ENCODE results near the gene SFXN3. TPM values are rescaled to one million over a fixed set of nuclear protein-coding genes. Genes with fewer than 3 reads are reported as not detected.

The SFXN3 gene
- total and polyA plus RNA-seq, 7 donors = 9.5 to 57.1 (median 17.5) TPM

- peaks cover 0 to 23% (median 23%) of the 10 kb centered on the region in 4 donors for H3K4me1 ChIP-seq
- 83 to 95% methylated on average over 5 of the region's 5 CpGs for WGBS, 2 donors
- intact Hi-C loops (cut with DNase I) = loop anchor here (5.0 kb wide), 1 partner anchor 37 kb away; the partner anchor contains the start of genes PDZD7 and SFXN3
- H3K27ac ChIP-seq = no peak overlapping the region
- no peak for TF ChIP-seq EP300 (IDR thresholded peaks at IDR 0.05)
- TF ChIP-seq CTCF (IDR thresholded peaks at IDR 0.05) = no peak
- TF ChIP-seq POLR2A (IDR thresholded peaks at IDR 0.05) = no peak
- TF ChIP-seq POLR2AphosphoS5 (IDR thresholded peaks at IDR 0.05) = no peak
- H3K36me3 ChIP-seq = no peaks in the 10 kb centered on the region
- DNase-seq = no peak
- no peak overlapping the region for H3K4me3 ChIP-seq
- H3K27me3 ChIP-seq = peaks cover 12 to 64% (median 51%) of the 10 kb centered on the region in 3 donors
- H3K9me3 ChIP-seq = no peaks in the 10 kb centered on the region
Measured at GRCh38 chr10:101069441-101069840, 38.4 kb downstream of the SFXN3 start.

- no peak for DNase-seq
- intact Hi-C loops (cut with DNase I) = no loop called here
- TF ChIP-seq POLR2AphosphoS5 (IDR thresholded peaks at IDR 0.05) (no peak), CTCF (IDR thresholded peaks at IDR 0.05) (no peak), EP300 (IDR thresholded peaks at IDR 0.05) (no peak), POLR2A (IDR thresholded peaks at IDR 0.05) (no peak)
- H3K4me3 ChIP-seq = no peak overlapping the region
- peaks cover 12 to 64% (median 44%) of the 10 kb centered on the region in 3 donors for H3K27me3 ChIP-seq
- no peak overlapping the region for H3K27ac ChIP-seq
- H3K36me3 ChIP-seq = no peaks in the 10 kb centered on the region
- no peaks in the 10 kb centered on the region for H3K9me3 ChIP-seq
- H3K4me1 ChIP-seq = peaks cover 0 to 23% (median 23%) of the 10 kb centered on the region in 4 donors
- WGBS, 2 donors = 31 to 71% methylated on average over 3 of the region's 3 CpGs
Measured at GRCh38 chr10:101070098-101070497, 39.1 kb downstream of the SFXN3 start.

- H3K27me3 ChIP-seq = peaks cover 12 to 64% (median 45%) of the 10 kb centered on the region in 3 donors
- intact Hi-C loops (cut with DNase I) = no loop called here
- H3K27ac ChIP-seq = no peak overlapping the region
- H3K4me1 ChIP-seq = peaks cover 0 to 15% (median 14%) of the 10 kb centered on the region in 4 donors
- no peaks in the 10 kb centered on the region for H3K36me3 ChIP-seq
- no peak overlapping the region for H3K4me3 ChIP-seq
- H3K9me3 ChIP-seq = no peaks in the 10 kb centered on the region
- no peak for TF ChIP-seq CTCF (IDR thresholded peaks at IDR 0.05)
- WGBS, 2 donors = 59 to 81% methylated on average over 6 of the region's 6 CpGs
- DNase-seq = peak; percentile 75
Measured at GRCh38 chr10:101071267-101071884, 40.3 kb downstream of the SFXN3 start.

- 79 to 88% methylated on average over 7 of the region's 7 CpGs for WGBS, 2 donors
- intact Hi-C loops (cut with DNase I) = no loop called here
- no peaks in the 10 kb centered on the region for H3K9me3 ChIP-seq
- DNase-seq = no peak
- no peak overlapping the region for H3K27ac ChIP-seq
- H3K4me1 ChIP-seq = peaks cover 0 to 9% (median 8%) of the 10 kb centered on the region in 4 donors
- H3K36me3 ChIP-seq = no peaks in the 10 kb centered on the region
- TF ChIP-seq POLR2AphosphoS5 (IDR thresholded peaks at IDR 0.05) = no peak
- TF ChIP-seq CTCF (IDR thresholded peaks at IDR 0.05) = no peak
- TF ChIP-seq POLR2A (IDR thresholded peaks at IDR 0.05) = no peak
- no peak for TF ChIP-seq EP300 (IDR thresholded peaks at IDR 0.05)
- no peak overlapping the region for H3K4me3 ChIP-seq
- H3K27me3 ChIP-seq = peaks cover 7 to 63% (median 46%) of the 10 kb centered on the region in 3 donors
Measured at GRCh38 chr10:101071885-101072433, 40.9 kb downstream of the SFXN3 start.

All from sigmoid colon (tissue), 7 donors.